NCI-H146 treated with DMSO at 0.1 percent for 48 hours (cell line): Measurements from ENCODE around the gene S1PR1.

Experiments used
- DNase-seq: peaks from one replicate; lab custom pipeline; 2025; ENCODE audit not compliant: unreplicated experiment; lab: John Stamatoyannopoulos, UW

Gene S1PR1

GRCh38 chr1:101245246-101245927, 8.6 kb downstream of the S1PR1 start:
- peak; percentile 27 for DNase-seq

DNA sequence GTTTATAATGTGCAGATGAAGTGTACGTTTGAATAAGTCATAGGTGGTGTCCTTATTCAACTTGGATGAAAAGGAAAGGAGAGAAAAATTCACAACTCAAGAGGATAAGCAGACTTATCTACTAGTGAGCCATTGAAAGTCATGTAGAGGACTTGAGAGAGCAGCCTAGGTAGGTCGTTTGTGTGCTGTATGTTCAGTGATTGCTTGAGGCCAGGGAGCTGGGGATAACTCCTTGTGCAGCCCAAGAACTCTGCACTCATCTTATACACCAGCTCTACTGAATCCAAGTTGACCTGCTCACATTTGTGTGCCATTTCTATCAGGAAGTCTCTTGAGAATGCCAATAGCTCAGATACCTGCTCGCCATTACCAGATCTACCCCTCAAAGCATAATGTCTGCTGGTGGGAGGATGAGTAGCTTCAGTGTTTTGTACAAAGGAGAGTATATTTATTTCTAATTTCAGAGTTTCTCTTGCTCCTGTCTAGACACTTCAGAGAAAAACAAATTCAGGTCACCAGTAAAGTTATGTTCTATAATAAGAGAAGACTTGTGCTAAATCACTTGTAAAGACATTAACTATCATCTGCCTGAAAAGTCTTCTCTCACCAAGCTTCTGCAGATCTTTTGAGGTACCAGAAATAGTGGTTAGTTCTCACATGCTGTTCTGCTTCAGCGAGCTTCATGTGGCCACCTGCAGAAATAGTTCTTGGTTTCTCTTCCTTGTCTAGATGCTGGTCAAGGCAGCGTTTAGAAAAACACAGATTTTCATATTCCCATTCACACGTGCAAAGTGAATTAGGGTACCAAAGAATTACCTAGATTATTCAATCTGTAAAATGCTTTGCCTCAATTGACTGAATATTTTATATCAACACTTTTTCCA, 10.8 kb downstream of the S1PR1 start:
- no peak for DNase-seq

- no peak for DNase-seq
These were observed 13.4 kb downstream of the S1PR1 start for GRCh38 chr1:101250222-101250621.

GRCh38 chr1:101250656-101251272, 13.9 kb downstream of the S1PR1 start:
- no peak for DNase-seq

DNA sequence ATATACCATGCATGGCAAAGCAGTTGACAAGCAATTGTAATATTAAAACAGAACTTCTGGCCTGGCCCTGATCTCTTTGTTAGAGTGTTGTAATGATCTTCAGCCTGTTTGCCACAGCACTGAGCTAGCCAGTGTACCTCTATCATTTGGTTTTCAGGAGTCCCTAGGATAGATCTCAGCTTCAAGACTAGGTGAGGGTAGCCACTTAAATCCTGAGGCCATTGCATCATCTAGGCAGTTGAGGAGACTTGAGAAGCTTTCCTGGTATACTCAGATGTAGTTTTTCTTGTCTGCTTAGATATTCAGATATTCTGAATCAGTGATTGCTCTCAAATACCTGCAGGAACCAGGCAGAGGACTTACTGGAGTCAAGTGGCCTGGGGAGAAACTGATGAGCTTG, 14.7 kb downstream of the S1PR1 start:
- no peak for DNase-seq

DNA sequence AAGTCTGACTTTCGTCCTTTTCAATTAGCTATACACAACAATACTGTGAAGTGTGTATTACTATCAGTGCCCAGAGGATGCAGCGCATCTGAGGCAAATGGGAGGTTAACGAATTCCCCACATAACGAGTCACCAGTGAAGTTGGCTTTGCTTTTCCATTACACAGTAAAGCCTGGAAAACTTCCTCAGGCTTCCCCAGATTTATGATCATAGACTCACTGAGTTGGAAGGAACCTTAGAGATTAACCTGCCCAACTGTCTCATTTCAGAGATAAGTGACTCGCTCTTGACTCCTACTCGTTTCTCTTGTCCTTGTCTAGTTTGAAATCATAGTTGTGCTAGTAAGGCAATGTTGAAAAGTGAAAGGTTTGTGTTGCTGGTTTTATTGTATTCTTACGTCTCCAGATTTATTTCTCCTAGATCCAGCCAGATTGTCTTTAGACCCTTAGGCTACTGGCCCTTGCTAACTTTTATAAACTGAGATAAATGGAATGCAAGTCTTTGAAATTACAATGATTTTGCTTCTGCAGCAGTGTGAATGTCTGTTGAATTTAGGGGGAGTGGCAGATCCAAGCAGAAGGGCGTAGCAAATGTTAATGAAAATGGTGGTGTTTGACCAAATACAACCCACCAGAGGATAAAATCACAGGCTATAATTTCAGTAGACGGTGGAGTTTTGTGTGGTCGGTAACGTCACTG, 17.3 kb downstream of the S1PR1 start:
- DNase-seq = no peak

DNA sequence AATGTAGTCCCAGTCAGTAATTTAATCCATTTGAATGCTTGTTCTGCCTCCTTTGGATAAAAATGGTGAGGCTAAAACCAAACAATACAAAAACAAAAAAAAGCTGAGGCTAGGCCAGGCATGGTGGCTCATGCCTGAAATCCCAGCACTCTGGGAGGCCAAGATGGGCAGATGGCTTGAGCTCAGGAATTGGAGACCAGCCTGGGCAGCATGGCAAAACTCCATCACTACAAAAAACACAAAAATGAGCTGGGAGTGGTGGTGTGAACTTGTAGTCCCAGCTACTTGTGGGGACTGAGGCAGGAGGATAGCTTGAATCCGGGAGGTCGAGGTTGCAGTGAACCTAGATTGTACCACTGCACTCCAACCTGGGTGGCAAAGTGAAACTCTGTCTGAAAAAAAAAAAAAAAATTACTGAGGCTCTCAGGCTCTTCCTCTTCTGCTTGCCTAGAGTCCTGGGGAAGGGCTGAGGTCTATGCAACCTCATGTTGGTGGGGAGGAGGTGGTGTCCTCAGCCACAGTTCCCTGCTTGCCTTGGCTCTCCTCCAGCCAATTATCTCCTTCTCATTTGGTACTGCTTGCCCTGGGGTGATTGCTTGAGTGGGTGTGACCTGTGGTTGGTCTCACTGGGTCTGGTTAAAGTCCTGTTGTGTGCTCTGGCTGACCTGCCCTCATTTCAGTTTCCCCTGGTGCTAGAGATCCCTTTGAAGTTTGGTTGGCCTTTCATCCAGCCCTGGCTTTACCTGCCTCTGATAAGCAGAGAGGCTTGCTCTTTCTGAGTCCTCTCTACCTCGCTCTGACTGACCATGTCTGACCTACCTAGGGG, 20.9 kb downstream of the S1PR1 start:
- DNase-seq = peak; percentile 0

GRCh38 chr1:101259744-101260148, 22.9 kb downstream of the S1PR1 start:
- DNase-seq = no peak

DNA sequence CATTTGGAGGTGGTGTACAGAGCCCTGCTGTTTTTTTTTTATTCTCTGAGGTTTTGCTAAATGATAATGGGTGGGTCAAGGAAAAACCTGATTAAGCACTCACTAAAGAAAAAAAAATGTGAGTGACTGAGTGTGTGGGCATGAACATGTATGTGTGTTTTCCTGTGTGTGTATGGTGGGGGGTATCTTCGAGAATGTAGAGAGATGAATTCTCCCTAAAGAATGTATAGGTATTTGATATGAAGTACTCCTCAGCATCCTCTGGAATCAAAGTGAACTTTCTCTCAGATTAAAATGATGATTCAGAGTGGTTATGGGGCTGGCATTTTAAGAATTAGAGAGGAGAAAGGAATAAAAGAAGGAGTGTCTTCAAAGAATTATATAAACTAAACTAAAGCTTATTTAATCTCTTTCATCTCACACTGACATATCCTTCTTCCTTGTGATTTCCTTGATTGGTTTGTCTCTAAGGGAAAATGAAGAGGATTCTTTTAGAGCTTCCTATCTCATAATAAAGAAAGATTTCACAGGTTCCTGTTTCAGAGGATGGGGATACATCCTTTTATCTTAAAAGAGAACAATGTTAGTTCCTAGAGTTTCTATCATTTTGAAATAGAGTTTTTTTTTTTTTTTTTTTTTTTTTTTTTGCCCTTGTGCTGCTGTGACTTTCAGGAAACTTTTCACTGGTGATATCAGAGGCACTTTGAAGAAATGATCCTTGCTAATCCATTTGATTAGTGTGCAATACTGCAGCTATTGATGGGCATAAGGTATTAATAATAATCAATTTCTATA, 23.9 kb downstream of the S1PR1 start:
- no peak for DNase-seq

GRCh38 chr1:101261623-101262022, 24.8 kb downstream of the S1PR1 start:
- DNase-seq = no peak

DNA sequence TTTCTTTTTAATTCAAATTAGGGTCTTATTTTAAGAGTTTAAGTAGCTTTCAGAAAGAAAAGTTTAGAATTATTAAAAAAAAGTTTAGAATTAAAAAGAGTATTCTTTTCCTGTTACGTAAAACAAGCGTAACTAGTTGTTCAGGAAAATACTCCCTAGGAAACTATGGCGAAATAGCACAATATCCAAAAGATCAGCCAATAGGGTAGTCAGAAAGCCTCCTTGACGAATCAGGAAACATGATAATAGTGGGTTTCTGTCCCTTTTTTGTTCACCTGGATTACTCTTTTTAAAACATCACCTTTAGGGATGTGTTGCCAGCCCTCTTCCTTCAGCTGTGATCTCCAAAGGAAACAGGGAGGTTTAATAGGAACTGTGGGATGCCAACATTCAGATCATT, 25.2 kb downstream of the S1PR1 start:
- DNase-seq = no peak

- DNase-seq = no peak
These were observed 26.0 kb downstream of the S1PR1 start for GRCh38 chr1:101262630-101263348.

DNA sequence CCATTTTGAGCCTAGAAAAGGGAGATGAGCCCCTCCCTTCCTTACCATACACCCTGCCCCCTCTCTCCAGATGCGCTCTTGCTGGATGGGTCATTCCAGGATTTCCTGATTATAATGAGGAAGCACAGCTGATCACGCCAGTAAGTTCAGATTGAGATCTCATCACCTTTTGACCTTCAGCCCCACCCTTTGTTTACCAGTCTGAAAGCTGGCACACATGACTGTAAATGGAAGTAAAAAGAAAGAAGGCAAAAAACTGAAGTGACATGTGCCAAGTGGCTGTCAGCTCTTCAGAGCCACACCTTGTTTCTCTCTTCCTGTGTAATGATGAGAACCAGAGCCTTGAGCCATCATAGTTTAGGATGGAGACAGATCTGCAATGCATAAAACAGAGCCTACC, 27.9 kb downstream of the S1PR1 start:
- no peak for DNase-seq

DNA sequence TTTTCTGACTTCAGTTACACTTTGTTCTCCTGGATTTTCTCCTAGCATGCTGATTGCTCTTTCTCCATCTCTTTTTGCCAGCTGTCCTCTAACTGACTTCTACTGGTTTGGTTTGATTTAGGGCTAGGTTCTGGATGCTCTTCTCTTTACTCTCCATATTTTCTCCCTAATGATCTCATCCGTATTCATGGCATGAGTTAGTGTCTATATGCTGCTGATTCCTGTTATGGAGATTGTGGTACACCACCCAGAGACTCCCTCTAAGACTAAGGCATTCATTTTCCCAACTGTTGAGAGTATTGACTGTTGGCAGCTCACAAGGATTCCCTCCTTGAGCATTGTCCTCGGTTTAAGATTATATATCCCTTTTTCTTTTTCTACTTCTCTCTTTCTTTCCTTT, 28.9 kb downstream of the S1PR1 start:
- DNase-seq = no peak

DNA sequence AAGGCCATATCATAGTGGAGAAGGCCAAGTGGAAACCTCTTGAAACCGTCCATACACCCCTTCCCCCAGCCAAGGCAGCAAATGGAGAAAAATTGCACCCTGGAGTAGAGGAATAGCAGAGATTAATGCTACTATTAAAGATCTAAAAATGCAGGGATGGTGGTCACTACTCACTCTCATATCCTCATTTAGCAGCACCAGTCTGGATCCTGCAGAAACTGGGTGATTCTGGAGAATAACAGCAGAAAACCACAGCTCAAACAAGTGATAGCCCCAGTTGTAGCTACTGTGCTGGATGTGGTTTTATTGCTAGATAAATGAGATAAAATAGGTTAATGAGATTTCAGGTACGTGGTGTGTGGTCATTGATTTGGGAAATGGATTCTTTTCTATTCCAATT, 30.3 kb downstream of the S1PR1 start:
- DNase-seq = no peak

GRCh38 chr1:101268893-101269292, 32.1 kb downstream of the S1PR1 start:
- DNase-seq = no peak

DNA sequence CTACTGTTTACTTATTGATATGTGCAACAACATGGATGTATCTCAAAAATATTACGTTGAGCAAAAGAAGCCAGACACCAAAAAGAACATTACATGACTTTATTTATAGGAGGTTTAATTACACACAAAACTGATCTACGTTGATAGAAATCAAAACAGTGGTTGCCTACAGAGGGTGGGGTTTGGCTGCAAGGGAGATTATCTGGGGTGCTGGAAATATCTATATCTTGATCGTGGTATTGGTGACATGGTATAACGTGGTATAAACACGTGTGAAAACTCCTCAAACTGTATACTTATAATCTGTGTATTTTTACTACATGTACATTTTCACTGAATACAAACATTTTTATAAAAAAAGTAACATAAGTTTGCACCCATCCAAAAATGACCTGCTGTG, 38.9 kb downstream of the S1PR1 start:
- no peak for DNase-seq

DNA sequence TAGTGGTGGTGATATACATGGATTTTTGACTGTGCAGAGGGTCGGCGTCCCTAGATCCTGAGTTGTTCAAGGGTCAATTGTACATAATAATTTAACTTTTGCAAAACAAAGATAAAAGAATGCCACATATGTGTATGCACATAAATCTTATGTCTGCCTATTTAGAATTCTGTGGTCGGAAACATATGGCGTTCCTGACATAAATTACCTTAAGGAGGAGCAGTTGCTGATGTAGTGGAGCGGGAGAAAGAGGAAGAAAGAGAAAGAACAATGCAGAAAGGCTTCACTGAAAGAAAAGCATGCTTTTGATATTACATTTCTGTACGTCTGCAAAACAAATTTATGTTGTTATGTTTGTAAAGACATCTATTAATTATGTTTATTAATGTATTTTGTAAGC, 40.0 kb downstream of the S1PR1 start:
- no peak for DNase-seq

DNA sequence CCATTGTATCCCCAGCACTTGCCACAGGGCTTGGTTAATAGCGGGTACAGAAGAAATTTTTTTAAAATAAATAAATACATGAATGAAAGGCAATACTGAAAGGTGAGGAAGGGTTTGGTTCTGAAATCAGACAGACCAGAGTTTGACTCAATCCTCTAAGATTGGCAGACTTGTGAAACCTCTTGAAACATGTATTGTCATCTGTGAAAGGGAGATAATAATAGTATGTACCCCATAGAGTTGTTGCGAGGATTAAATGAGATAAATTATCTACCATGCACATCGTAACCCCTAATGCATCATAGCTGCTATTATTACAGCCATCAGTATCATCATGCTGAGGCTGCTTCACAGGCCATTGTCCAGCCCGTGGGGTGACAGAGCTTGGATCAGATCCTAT, 41.4 kb downstream of the S1PR1 start:
- DNase-seq = no peak
